HG02884 (cell line): ENCODE data around the gene TRDN.
"Not testable (repeated sequence)": the region's sequence is repeated elsewhere in the genome, so short reads cannot be mapped to it uniquely, and the experiment has no call there.

Source experiments
- ATAC-seq: cut with Tn5 transposase; IDR thresholded peaks from one replicate; pipeline ENCODE4 v1.9.1; 2021; ENCODE audit warnings: mild to moderate bottlenecking, moderate library complexity; ENCODE audit not compliant: unreplicated experiment

The TRDN gene

GRCh38 chr6:123565529-123565928 is 71.2 kb downstream of the TRDN start:
- ATAC-seq: no peak

GRCh38 chr6:123564361-123564760 is 72.4 kb downstream of the TRDN start:
- no peak for ATAC-seq

GRCh38 chr6:123562677-123563076 is 74.1 kb downstream of the TRDN start:
- ATAC-seq: no peak

GRCh38 chr6:123562264-123562663 is 74.5 kb downstream of the TRDN start:
- ATAC-seq: no peak

GRCh38 chr6:123559816-123560215 is 76.9 kb downstream of the TRDN start:
- not testable (repeated sequence) for ATAC-seq

GRCh38 chr6:123557474-123557873 is 79.3 kb downstream of the TRDN start:
- ATAC-seq: not testable (repeated sequence)

GRCh38 chr6:123551939-123552707 is 84.6 kb downstream of the TRDN start:
- no peak for ATAC-seq

GRCh38 chr6:123550052-123550617 is 86.6 kb downstream of the TRDN start:
- no peak for ATAC-seq

GRCh38 chr6:123549476-123549875 is 87.3 kb downstream of the TRDN start:
- ATAC-seq: no peak

GRCh38 chr6:123547216-123547978 is 89.4 kb downstream of the TRDN start:
- ATAC-seq: no peak

GRCh38 chr6:123546537-123546936 is 90.2 kb downstream of the TRDN start:
- ATAC-seq: no peak

- no peak for ATAC-seq
Observed at GRCh38 chr6:123541462-123541861, 95.3 kb downstream of the TRDN start.

- no peak for ATAC-seq
Observed at GRCh38 chr6:123533862-123534648, 102.7 kb downstream of the TRDN start.

- ATAC-seq: no peak
Observed at GRCh38 chr6:123529843-123530242, 106.9 kb downstream of the TRDN start.

- ATAC-seq: no peak
Observed at GRCh38 chr6:123529058-123529457, 107.7 kb downstream of the TRDN start.

- ATAC-seq: no peak
Observed at GRCh38 chr6:123527406-123527805, 109.3 kb downstream of the TRDN start.

- no peak for ATAC-seq
Observed at GRCh38 chr6:123526128-123526527, 110.6 kb downstream of the TRDN start.

- no peak for ATAC-seq
Observed at GRCh38 chr6:123524781-123525180, 112.0 kb downstream of the TRDN start.

GRCh38 chr6:123520217-123520616 is 116.5 kb downstream of the TRDN start:
- no peak for ATAC-seq

- no peak for ATAC-seq
Observed at GRCh38 chr6:123519189-123519505, 117.6 kb downstream of the TRDN start.

- no peak for ATAC-seq
Observed at GRCh38 chr6:123518441-123519188, 118.1 kb downstream of the TRDN start.
